ENCODE results near the gene TCP11L2. TPM values are rescaled to one million over a fixed set of nuclear protein-coding genes. Genes with fewer than 3 reads are reported as not detected.

TCP11L2 gene
- total and polyA plus RNA-seq, 2 of the 4 experiments (the other 2 are of a cell fraction) = 7.3 to 32.8 TPM

- no peak for TF ChIP-seq USF2 (IDR thresholded peaks at IDR 0.05; ENCODE audit: low read depth, low read length)
These were observed 13.9 kb upstream of the TCP11L2 start (continued) for GRCh38 chr12:106288494-106289195.

- TF ChIP-seq RAD21 (IDR thresholded peaks at IDR 0.05; ENCODE audit: low read length) = no peak
- no peak for TF ChIP-seq RCOR1 (IDR thresholded peaks at IDR 0.05; ENCODE audit: insufficient replicate concordance, low read length)
- no peak for TF ChIP-seq USF2 (IDR thresholded peaks at IDR 0.05; ENCODE audit: low read depth, low read length)
- no peak for TF ChIP-seq MAZ (IDR thresholded peaks at IDR 0.05; ENCODE audit: borderline replicate concordance, low read depth, low read length)
- TF ChIP-seq BHLHE40 (IDR thresholded peaks at IDR 0.05; ENCODE audit: low read depth, low read length) = no peak
- TF ChIP-seq NFE2L2 (IDR thresholded peaks at IDR 0.05; ENCODE audit: low read depth, low read length) = no peak
- TF ChIP-seq CEBPB (IDR thresholded peaks at IDR 0.05; ENCODE audit: low read depth, low read length) = peak; percentile 85
- peak overlapping the region; percentile 5; the same call in 1 of the 2 replicates for H3K9ac ChIP-seq (ENCODE audit: low read depth, low read length)
- H4K5ac ChIP-seq (ENCODE audit: low read depth, low read length) = peak overlapping the region; percentile 88
- H2BK15ac ChIP-seq (ENCODE audit: low read depth, low read length) = peak overlapping the region; percentile 87
- H4K91ac ChIP-seq (ENCODE audit: insufficient read depth, low read depth, low read length) = peak overlapping the region; percentile 100
- peaks cover 11% of the 10 kb centered on the region for H3K9me1 ChIP-seq (ENCODE audit: insufficient read depth, low read length)
- peak overlapping the region; percentile 86 for H2BK5ac ChIP-seq (ENCODE audit: low read depth, low read length, poor library complexity, severe bottlenecking)
- peak overlapping the region; percentile 100 for H3K14ac ChIP-seq (replicated peaks; ENCODE audit: low read depth, low read length)
- in situ Hi-C loops (cut with MboI; ENCODE audit: low sequenced_read_pairs) = loop anchor here (5.0 kb wide), 1 partner anchor 37 kb away; no protein-coding TSS in a partner anchor
- H3K79me1 ChIP-seq (ENCODE audit: low read depth in 1 of 2, low read length in 2 of 2) = no peaks in the 10 kb centered on the region
- no peaks in the 10 kb centered on the region for H3K9me3 ChIP-seq (ENCODE audit: control insufficient read depth, insufficient read depth, low read length)
- peak overlapping the region; percentile 78 for H3K27ac ChIP-seq (ENCODE audit: insufficient read depth, low read length)
- dilution Hi-C loops (cut with HindIII; ENCODE audit: low sequenced_read_pairs, unreplicated experiment) = no loop called here
- H2AK5ac ChIP-seq (ENCODE audit: low read depth, low read length) = peak overlapping the region; percentile 75
- H3K4ac ChIP-seq (ENCODE audit: low read depth, low read length) = peak overlapping the region; percentile 100
- H4K8ac ChIP-seq (ENCODE audit: low read depth in 2 of 2, low read length in 2 of 2) = peak overlapping the region; percentile 77 to 93
- H2AK9ac ChIP-seq (replicated peaks; ENCODE audit: low read depth, low read length, poor library complexity) = peak overlapping the region; percentile 93
- BruUV-seq (replicated peaks) = no TSS peak
- intact Hi-C loops (cut with micrococcal nuclease) = loop anchor here (5.0 kb wide), 1 partner anchor 42 kb away; the partner anchor contains the start of gene CKAP4
- H2BK20ac ChIP-seq (ENCODE audit: low read depth, low read length) = peak overlapping the region; percentile 100
- no peaks in the 10 kb centered on the region for H3K27me3 ChIP-seq (ENCODE audit: control insufficient read depth, insufficient read depth, low read length)
- ATAC-seq (ENCODE audit: low read depth) (no peak), DNase-seq (peak; percentile 61)
- no CpG with 5 or more reads among the region's 1 CpG for WGBS, 2 experiments (ENCODE audit: extremely low coverage in 2 of 2, insufficient read length in 1 of 2)
- ChIA-PET CTCF (no interaction called here), POLR2A (ENCODE audit: unreplicated experiment) (no interaction called here)
- H2AFZ ChIP-seq (replicated peaks; ENCODE audit: low read length, poor library complexity) = peak overlapping the region; percentile 80
- H3K4me1 ChIP-seq (ENCODE audit: control insufficient read depth, insufficient read depth, low read length) = peaks cover 8% of the 10 kb centered on the region
- H3K4me2 ChIP-seq (ENCODE audit: low read depth, low read length) = no peak overlapping the region; the same call in 1 of the 2 replicates
- H3K36me3 ChIP-seq (ENCODE audit: control insufficient read depth, insufficient read depth, low read length) = no peaks in the 10 kb centered on the region
- peak overlapping the region; percentile 100 for H2BK120ac ChIP-seq (ENCODE audit: low read depth, low read length)
- peak overlapping the region; percentile 96 for H3K56ac ChIP-seq (ENCODE audit: extremely low read depth, insufficient read depth, low read length)
- H3K18ac ChIP-seq (ENCODE audit: low read depth, low read length) = peak overlapping the region; percentile 95
- H4K20me1 ChIP-seq (ENCODE audit: insufficient read depth, low read length) = no peaks in the 10 kb centered on the region
- H3K23ac ChIP-seq (ENCODE audit: low read depth, low read length) = peak overlapping the region; percentile 98
- no peak overlapping the region for H3K4me3 ChIP-seq (ENCODE audit: insufficient read depth, low read depth, low read length)
These were observed 13.3 kb upstream of the TCP11L2 start for GRCh38 chr12:106289196-106289681.

Data from IMR-90 (cell line).